HFF-Myc (cell line): ENCODE data around the gene DPF3.

Source experiments
- DNase-seq: peaks from one replicate; pipeline ENCODE4 v3.0.0-alpha.2; 2011; ENCODE audit warnings: low read depth; ENCODE audit errors: extremely low read depth
- H3K4me3 ChIP-seq: replicated peaks from 2 replicates; pipeline ENCODE4 v1.5.1; 2011; ENCODE audit warnings: low read depth, mild to moderate bottlenecking, control low read depth, low read length
- CTCF ChIP-seq: IDR thresholded peaks from 2 replicates; pipeline ENCODE4 v1.5.1; 2012; ENCODE audit warnings: mild to moderate bottlenecking, low read depth, low read length, control low read depth; ENCODE audit errors: missing control alignments

Gene DPF3

GRCh38 chr14:72863216-72864006 lies 30.5 kb downstream of the DPF3 start:
- H3K4me3 ChIP-seq, result no peak overlapping the region
- DNase-seq, result no peak
- TF ChIP-seq CTCF, result no peak

DNA sequence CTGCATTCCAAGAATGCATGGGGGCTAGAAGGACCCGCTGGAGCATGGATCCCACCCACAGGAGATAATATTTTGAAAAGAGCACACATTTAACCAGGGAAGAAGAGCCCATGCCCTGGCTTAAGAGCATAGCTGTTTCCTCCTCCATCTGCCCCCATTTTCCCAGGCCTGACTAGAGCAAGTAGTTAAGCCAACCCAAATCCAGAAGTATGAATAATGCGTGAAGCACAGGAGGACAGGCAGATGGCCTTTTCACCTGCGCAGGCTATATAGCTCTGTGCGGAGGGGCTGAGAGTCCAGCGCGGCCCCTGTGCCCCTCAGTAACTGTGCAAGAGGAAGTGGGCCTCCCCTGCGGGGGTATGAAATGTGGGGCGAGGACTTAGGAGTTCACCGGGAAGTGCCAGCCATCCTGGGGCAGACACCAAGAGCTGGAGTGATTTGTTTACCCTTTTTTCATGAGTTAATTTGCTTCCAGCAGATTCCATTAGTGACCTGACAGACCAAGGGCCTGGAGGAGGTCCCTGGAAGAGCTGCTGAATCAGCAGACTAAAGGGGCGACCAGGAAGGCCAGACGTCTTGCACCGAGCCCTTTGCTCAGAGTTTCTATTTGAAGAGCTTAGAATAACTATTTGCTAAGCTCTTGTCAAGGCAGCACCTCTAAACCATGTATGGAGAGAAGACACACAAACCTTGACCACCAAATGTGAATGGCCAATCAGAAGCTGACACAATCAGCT lies 37.2 kb downstream of the DPF3 start:
- no peak for DNase-seq
- TF ChIP-seq CTCF, result no peak
- no peak overlapping the region for H3K4me3 ChIP-seq

GRCh38 chr14:72855913-72856312 lies 38.0 kb downstream of the DPF3 start:
- no peak overlapping the region for H3K4me3 ChIP-seq
- TF ChIP-seq CTCF, result no peak
- DNase-seq, result no peak

- no peak overlapping the region for H3K4me3 ChIP-seq
- no peak for TF ChIP-seq CTCF
- no peak for DNase-seq
Observed at GRCh38 chr14:72852194-72852593, 41.7 kb downstream of the DPF3 start.

- no peak for DNase-seq
- no peak for TF ChIP-seq CTCF
- H3K4me3 ChIP-seq, result no peak overlapping the region
Observed at GRCh38 chr14:72851635-72852034, 42.3 kb downstream of the DPF3 start.

- no peak overlapping the region for H3K4me3 ChIP-seq
- no peak for DNase-seq
- TF ChIP-seq CTCF, result no peak
Observed at GRCh38 chr14:72850360-72850759, 43.5 kb downstream of the DPF3 start.
